Suprapubic skin (tissue), 4 donors: Measurements from ENCODE around the gene SLC29A3.

Experiments used
- POLR2A ChIP-seq, 2 donors: fragments of 450-650 bp; IDR thresholded peaks; one replicate each; pipeline ENCODE4 v1.6.1; 2017; ENCODE audit warnings: antibody characterized with exemption in 2 of 2, mild to moderate bottlenecking in 2 of 2, moderate library complexity in 2 of 2
- POLR2AphosphoS5 ChIP-seq, 3 donors: sonication (generic); formaldehyde crosslinking; IDR thresholded peaks; one replicate each; pipeline ENCODE4 v1.6.1; 2017; ENCODE audit warnings: antibody characterized with exemption in 3 of 3
- TF ChIP-seq, protein P1 (sequence below), 2 donors: fragments of 200-600 bp in 1 of 2; fragments of 450-650 bp in 1 of 2; sonication (generic) in 1 of 2; IDR thresholded peaks; one replicate each; pipeline ENCODE4 v1.5.1; 2016 to 2019; ENCODE audit warnings: antibody characterized with exemption in 2 of 2, mild to moderate bottlenecking in 1 of 2, moderate library complexity in 1 of 2

DNA sequence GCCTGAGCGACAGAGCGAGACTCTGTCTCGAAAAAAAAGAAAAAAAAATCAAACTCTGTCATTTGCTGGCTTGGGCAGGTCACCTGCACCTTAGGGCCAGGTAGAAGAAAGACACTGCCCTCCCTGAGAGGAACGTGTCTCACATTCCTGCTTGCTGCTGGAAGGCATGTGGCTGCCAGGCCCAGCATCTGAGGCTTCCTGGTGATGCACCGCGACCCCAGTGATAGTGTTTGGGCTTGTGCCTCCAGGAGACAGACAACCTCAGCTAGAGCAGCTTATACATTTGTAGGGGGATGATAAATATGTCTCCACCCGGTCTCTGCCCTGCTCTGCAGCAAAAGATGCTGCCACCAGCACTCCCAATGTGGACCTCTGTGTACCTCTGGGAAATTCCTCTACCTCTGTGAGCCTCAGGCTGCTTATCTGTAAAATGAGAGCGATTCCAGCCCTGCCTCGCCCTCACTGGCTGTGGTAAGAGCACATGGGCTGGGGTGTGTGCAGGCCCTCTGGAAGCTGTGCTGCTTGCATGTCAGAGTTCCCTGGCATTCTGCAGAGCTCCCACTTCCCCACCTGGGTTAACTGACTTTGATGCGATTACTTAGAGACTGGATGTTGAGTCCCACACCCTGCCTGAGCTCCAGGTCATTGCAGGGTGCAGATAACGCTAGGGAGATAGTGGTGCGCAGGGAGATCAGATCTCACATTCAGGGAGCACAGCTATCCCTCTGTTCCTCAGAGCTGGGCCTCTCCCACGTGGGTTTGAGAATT lies 19.9 kb downstream of the SLC29A3 start:
- TF ChIP-seq, protein P1, sequence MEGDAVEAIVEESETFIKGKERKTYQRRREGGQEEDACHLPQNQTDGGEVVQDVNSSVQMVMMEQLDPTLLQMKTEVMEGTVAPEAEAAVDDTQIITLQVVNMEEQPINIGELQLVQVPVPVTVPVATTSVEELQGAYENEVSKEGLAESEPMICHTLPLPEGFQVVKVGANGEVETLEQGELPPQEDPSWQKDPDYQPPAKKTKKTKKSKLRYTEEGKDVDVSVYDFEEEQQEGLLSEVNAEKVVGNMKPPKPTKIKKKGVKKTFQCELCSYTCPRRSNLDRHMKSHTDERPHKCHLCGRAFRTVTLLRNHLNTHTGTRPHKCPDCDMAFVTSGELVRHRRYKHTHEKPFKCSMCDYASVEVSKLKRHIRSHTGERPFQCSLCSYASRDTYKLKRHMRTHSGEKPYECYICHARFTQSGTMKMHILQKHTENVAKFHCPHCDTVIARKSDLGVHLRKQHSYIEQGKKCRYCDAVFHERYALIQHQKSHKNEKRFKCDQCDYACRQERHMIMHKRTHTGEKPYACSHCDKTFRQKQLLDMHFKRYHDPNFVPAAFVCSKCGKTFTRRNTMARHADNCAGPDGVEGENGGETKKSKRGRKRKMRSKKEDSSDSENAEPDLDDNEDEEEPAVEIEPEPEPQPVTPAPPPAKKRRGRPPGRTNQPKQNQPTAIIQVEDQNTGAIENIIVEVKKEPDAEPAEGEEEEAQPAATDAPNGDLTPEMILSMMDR (IDR thresholded peaks at IDR 0.05): no peak
- TF ChIP-seq POLR2AphosphoS5 (IDR thresholded peaks at IDR 0.05) (no peak), POLR2A (IDR thresholded peaks at IDR 0.05) (no peak)
